HEK293 (cell line): ENCODE results near the gene INTS1.

Experiments
- ZFP37 ChIP-seq: fragments of 450-650 bp; formaldehyde crosslinking; IDR thresholded peaks from 2 replicates; pipeline ENCODE4 v1.5.1; 2016; ENCODE audit warnings: missing biosample characterization, missing genetic modification characterization
- ZNF133 ChIP-seq: fragments of 450-650 bp; formaldehyde crosslinking; IDR thresholded peaks from 2 replicates; pipeline ENCODE4 v1.5.1; 2016; ENCODE audit warnings: missing biosample characterization, missing genetic modification characterization
- ZNF24 ChIP-seq: fragments of 450-650 bp; formaldehyde crosslinking; IDR thresholded peaks from 2 replicates; pipeline ENCODE4 v1.5.1; 2016; ENCODE audit warnings: missing biosample characterization, missing genetic modification characterization
- TF ChIP-seq, protein P1 (sequence below): fragments of 450-650 bp; formaldehyde crosslinking; IDR thresholded peaks from 2 replicates; pipeline ENCODE4 v1.5.1; 2016; ENCODE audit warnings: missing biosample characterization, missing genetic modification characterization
- TF ChIP-seq, protein P2 (sequence below): fragments of 450-650 bp; formaldehyde crosslinking; IDR thresholded peaks from 2 replicates; pipeline ENCODE4 v1.5.1; 2017; ENCODE audit warnings: missing biosample characterization, missing genetic modification characterization
- TF ChIP-seq, protein P3 (sequence below): fragments of 450-650 bp; formaldehyde crosslinking; IDR thresholded peaks from 2 replicates; pipeline ENCODE4 v1.5.1; 2016; ENCODE audit warnings: missing biosample characterization, missing genetic modification characterization
- TF ChIP-seq, protein P4 (sequence below): fragments of 450-650 bp; formaldehyde crosslinking; conservative IDR thresholded peaks from 2 replicates; pipeline ENCODE4 v1.5.1; 2016; ENCODE audit warnings: low read depth, missing biosample characterization, missing genetic modification characterization

DNA sequence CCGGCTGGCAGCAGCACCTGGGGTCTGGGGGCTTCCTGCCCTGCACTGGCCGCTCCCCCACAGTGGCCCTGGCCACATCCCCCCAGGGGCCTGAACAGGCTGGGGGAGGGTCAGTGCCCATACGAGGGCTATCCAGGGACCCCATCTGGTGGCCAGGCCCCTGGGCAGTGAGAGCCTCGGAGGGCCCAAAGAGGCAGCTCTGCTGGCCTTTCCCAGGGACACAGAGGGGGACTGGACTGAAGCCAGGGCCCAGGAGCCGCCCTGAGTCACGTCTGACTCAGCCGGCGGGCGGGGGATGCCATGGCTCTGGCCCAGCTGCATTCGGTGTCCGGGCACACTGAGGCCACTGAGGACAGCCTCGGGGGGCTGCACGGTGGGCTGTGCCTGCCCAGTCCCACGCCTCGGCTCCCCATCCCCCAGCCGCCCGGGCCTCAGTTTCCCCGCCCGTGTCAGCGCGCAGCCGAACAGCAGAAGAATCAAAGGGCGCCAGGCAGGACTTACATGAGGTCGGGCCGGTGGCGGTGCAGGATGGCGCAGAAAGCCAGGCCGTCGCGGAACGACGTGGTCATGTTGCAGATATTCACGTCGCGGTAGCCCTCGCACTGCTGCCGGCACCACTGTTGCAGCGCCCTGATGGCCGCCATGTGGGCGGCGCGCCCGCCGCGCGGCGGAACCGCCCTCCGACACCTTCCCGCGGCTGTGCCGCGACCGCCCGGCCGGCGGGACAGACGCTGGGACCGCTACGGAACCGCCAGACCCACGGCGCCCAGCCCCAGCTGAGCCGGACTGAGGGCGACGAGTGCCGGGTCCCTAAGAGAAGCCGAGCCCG, 45.3 kb downstream of the INTS1 start, which contains the start of gene MICALL2:
- TF ChIP-seq, protein P1, sequence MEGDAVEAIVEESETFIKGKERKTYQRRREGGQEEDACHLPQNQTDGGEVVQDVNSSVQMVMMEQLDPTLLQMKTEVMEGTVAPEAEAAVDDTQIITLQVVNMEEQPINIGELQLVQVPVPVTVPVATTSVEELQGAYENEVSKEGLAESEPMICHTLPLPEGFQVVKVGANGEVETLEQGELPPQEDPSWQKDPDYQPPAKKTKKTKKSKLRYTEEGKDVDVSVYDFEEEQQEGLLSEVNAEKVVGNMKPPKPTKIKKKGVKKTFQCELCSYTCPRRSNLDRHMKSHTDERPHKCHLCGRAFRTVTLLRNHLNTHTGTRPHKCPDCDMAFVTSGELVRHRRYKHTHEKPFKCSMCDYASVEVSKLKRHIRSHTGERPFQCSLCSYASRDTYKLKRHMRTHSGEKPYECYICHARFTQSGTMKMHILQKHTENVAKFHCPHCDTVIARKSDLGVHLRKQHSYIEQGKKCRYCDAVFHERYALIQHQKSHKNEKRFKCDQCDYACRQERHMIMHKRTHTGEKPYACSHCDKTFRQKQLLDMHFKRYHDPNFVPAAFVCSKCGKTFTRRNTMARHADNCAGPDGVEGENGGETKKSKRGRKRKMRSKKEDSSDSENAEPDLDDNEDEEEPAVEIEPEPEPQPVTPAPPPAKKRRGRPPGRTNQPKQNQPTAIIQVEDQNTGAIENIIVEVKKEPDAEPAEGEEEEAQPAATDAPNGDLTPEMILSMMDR: no peak
- TF ChIP-seq, protein P2, sequence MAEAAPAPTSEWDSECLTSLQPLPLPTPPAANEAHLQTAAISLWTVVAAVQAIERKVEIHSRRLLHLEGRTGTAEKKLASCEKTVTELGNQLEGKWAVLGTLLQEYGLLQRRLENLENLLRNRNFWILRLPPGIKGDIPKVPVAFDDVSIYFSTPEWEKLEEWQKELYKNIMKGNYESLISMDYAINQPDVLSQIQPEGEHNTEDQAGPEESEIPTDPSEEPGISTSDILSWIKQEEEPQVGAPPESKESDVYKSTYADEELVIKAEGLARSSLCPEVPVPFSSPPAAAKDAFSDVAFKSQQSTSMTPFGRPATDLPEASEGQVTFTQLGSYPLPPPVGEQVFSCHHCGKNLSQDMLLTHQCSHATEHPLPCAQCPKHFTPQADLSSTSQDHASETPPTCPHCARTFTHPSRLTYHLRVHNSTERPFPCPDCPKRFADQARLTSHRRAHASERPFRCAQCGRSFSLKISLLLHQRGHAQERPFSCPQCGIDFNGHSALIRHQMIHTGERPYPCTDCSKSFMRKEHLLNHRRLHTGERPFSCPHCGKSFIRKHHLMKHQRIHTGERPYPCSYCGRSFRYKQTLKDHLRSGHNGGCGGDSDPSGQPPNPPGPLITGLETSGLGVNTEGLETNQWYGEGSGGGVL (tag by site-specific recombination): no peak
- TF ChIP-seq ZNF133 (tag by site-specific recombination) (no peak), ZNF24 (tag by site-specific recombination) (no peak), ZFP37 (tag by site-specific recombination) (no peak)
- TF ChIP-seq, protein P3, sequence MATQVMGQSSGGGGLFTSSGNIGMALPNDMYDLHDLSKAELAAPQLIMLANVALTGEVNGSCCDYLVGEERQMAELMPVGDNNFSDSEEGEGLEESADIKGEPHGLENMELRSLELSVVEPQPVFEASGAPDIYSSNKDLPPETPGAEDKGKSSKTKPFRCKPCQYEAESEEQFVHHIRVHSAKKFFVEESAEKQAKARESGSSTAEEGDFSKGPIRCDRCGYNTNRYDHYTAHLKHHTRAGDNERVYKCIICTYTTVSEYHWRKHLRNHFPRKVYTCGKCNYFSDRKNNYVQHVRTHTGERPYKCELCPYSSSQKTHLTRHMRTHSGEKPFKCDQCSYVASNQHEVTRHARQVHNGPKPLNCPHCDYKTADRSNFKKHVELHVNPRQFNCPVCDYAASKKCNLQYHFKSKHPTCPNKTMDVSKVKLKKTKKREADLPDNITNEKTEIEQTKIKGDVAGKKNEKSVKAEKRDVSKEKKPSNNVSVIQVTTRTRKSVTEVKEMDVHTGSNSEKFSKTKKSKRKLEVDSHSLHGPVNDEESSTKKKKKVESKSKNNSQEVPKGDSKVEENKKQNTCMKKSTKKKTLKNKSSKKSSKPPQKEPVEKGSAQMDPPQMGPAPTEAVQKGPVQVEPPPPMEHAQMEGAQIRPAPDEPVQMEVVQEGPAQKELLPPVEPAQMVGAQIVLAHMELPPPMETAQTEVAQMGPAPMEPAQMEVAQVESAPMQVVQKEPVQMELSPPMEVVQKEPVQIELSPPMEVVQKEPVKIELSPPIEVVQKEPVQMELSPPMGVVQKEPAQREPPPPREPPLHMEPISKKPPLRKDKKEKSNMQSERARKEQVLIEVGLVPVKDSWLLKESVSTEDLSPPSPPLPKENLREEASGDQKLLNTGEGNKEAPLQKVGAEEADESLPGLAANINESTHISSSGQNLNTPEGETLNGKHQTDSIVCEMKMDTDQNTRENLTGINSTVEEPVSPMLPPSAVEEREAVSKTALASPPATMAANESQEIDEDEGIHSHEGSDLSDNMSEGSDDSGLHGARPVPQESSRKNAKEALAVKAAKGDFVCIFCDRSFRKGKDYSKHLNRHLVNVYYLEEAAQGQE: no peak
- TF ChIP-seq, protein P4, sequence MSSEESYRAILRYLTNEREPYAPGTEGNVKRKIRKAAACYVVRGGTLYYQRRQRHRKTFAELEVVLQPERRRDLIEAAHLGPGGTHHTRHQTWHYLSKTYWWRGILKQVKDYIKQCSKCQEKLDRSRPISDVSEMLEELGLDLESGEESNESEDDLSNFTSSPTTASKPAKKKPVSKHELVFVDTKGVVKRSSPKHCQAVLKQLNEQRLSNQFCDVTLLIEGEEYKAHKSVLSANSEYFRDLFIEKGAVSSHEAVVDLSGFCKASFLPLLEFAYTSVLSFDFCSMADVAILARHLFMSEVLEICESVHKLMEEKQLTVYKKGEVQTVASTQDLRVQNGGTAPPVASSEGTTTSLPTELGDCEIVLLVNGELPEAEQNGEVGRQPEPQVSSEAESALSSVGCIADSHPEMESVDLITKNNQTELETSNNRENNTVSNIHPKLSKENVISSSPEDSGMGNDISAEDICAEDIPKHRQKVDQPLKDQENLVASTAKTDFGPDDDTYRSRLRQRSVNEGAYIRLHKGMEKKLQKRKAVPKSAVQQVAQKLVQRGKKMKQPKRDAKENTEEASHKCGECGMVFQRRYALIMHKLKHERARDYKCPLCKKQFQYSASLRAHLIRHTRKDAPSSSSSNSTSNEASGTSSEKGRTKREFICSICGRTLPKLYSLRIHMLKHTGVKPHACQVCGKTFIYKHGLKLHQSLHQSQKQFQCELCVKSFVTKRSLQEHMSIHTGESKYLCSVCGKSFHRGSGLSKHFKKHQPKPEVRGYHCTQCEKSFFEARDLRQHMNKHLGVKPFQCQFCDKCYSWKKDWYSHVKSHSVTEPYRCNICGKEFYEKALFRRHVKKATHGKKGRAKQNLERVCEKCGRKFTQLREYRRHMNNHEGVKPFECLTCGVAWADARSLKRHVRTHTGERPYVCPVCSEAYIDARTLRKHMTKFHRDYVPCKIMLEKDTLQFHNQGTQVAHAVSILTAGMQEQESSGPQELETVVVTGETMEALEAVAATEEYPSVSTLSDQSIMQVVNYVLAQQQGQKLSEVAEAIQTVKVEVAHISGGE (tag by site-specific recombination): no peak
